GM12874 (cell line): ENCODE data around the gene EGLN3.

Experiments
- CTCF ChIP-seq: IDR thresholded peaks from 2 replicates; pipeline ENCODE4 v1.5.1; 2011; ENCODE audit warnings: low read depth, mild to moderate bottlenecking, control low read depth, low read length, moderate library complexity; ENCODE audit not compliant: insufficient read depth

The EGLN3 gene

GRCh38 chr14:33941718-33942117 lies 9.2 kb downstream of the EGLN3 start:
- TF ChIP-seq CTCF, result no peak

GRCh38 chr14:33940561-33941011 lies 10.3 kb downstream of the EGLN3 start:
- TF ChIP-seq CTCF, result no peak

GRCh38 chr14:33938131-33938949 lies 12.5 kb downstream of the EGLN3 start:
- no peak for TF ChIP-seq CTCF

- no peak for TF ChIP-seq CTCF
Observed at GRCh38 chr14:33936391-33936790, 14.5 kb downstream of the EGLN3 start.

- no peak for TF ChIP-seq CTCF
Observed at GRCh38 chr14:33934938-33935337, 15.9 kb downstream of the EGLN3 start.

- TF ChIP-seq CTCF, result no peak
Observed at GRCh38 chr14:33934043-33934750, 16.7 kb downstream of the EGLN3 start.

GRCh38 chr14:33933386-33933933 lies 17.4 kb downstream of the EGLN3 start:
- TF ChIP-seq CTCF, result no peak
